Activated CD8-positive, alpha-beta T cell treated with anti-CD3 and anti-CD28 coated beads, Interleukin-2, amount 10 ng/mL, durations not matched to agents 7 days and 5 days (primary cell): Measurements from ENCODE around the gene RAB7A. TPM values are rescaled to one million over a fixed set of nuclear protein-coding genes. Genes with fewer than 3 reads are reported as not detected.

ENCODE experiments used
- ATAC-seq: fragments of 150-1000 bp; cut with Tn5 transposase; one replicate; pipeline ENCODE4 v1.10.0; 2021; ENCODE audit warnings: moderate library complexity
- CTCF ChIA-PET: fragments of 350-600 bp; sonication (Branson Sonifier 250); formaldehyde crosslinking; loops from one replicate; lab custom pipeline; 2021; ENCODE audit warnings: antibody characterized with exemption; lab: Charles Lee
- POLR2A ChIA-PET: fragments of 350-600 bp; sonication (Branson Sonifier 250); formaldehyde crosslinking; loops from one replicate; lab custom pipeline; 2021; ENCODE audit warnings: antibody characterized with exemption; lab: Charles Lee
- DNase-seq: peaks from one replicate; pipeline ENCODE4 v3.0.0-alpha.2; 2020
- H3K27ac Mint-ChIP-seq: one replicate; pipeline ENCODE4 v1.8.0; 2021; ENCODE audit warnings: mild to moderate bottlenecking, mixed read lengths
- H3K27me3 Mint-ChIP-seq: one replicate; pipeline ENCODE4 v1.8.0; 2021; ENCODE audit warnings: low read depth, mixed read lengths
- H3K36me3 Mint-ChIP-seq: one replicate; pipeline ENCODE4 v1.8.0; 2021; ENCODE audit warnings: low read depth, mixed read lengths
- H3K4me1 Mint-ChIP-seq: one replicate; pipeline ENCODE4 v1.8.0; 2021; ENCODE audit warnings: low read depth, mixed read lengths
- H3K4me3 Mint-ChIP-seq: one replicate; pipeline ENCODE4 v1.8.0; 2021; ENCODE audit warnings: mild to moderate bottlenecking, mixed read lengths
- H3K9me3 Mint-ChIP-seq: one replicate; pipeline ENCODE4 v1.8.0; 2022; ENCODE audit warnings: mixed read lengths; ENCODE audit not compliant: insufficient read depth
- total RNA-seq, 2 experiments: library from RNA; stranded (reverse); gene quantifications; one replicate each; pipeline ENCODE4 v1.2.3, GENCODE V29; 2021

Gene RAB7A
- 100 to 1,000 TPM; 256 to 269 TPM for total RNA-seq

- POLR2A ChIA-PET: interaction anchor here (1.0 to 3.9 kb wide), 8 partner anchors 9 to 62 kb away, joined by 3 to 19 read pairs (median 4); no protein-coding TSS in a partner anchor
- H3K4me1 Mint-ChIP-seq: peaks cover 49% of the 10 kb centered on the region
- H3K27me3 Mint-ChIP-seq: peaks cover 6% of the 10 kb centered on the region
- H3K4me3 Mint-ChIP-seq: peak within 1 kb of the TSS; percentile 86
- CTCF ChIA-PET: interaction anchor here (0.9 to 5.2 kb wide), 9 partner anchors 9 to 120 kb away, joined by 3 to 47 read pairs (median 4); no protein-coding TSS in a partner anchor
- H3K27ac Mint-ChIP-seq: peak within 1 kb of the TSS; percentile 91
- ATAC-seq: peak; percentile 95
- no peaks in the 10 kb centered on the region for H3K9me3 Mint-ChIP-seq
- H3K36me3 Mint-ChIP-seq: peaks cover 26% of the 10 kb centered on the region
- DNase-seq: peak; percentile 98
Observed at GRCh38 chr3:128726023-128727016, at the start of gene RAB7A. Gene RAB7A (plus strand): TSS chr3:128726183. CDS start chr3:128795368, 69,185 bp downstream.

GRCh38 chr3:128679338-128679737, 46.6 kb upstream of the RAB7A start:
- DNase-seq: no peak
- ChIA-PET POLR2A (interaction anchor here (0.7 to 3.3 kb wide), 5 partner anchors 10 to 167 kb away, joined by 3 to 19 read pairs (median 13); partner anchors contain the start of genes RAB7A and RPN1), CTCF (interaction anchor here (0.6 to 4.3 kb wide), 7 partner anchors 62 to 167 kb away, joined by 3 to 256 read pairs (median 11); no protein-coding TSS in a partner anchor)
- Mint-ChIP-seq H3K4me1 (peaks cover 43% of the 10 kb centered on the region), H3K4me3 (no peak overlapping the region), H3K27ac (no peak overlapping the region), H3K36me3 (peaks cover 1% of the 10 kb centered on the region), H3K9me3 (no peaks in the 10 kb centered on the region), H3K27me3 (peaks cover 8% of the 10 kb centered on the region)
- no peak for ATAC-seq

GRCh38 chr3:128680603-128681368, 45.2 kb upstream of the RAB7A start:
- POLR2A ChIA-PET: interaction anchor here (0.6 to 3.3 kb wide), 26 partner anchors 12 to 440 kb away, joined by 3 to 35 read pairs (median 4); partner anchors contain the start of genes RAB7A and RPN1
- peaks cover 39% of the 10 kb centered on the region for H3K4me1 Mint-ChIP-seq
- DNase-seq (peak; percentile 98), ATAC-seq (peak; percentile 98)
- peaks cover 8% of the 10 kb centered on the region for H3K27me3 Mint-ChIP-seq
- peak overlapping the region; percentile 99 for H3K27ac Mint-ChIP-seq
- peak overlapping the region; percentile 90 for H3K4me3 Mint-ChIP-seq
- H3K36me3 Mint-ChIP-seq: no peaks in the 10 kb centered on the region
- CTCF ChIA-PET: interaction anchor here (0.6 to 4.3 kb wide), 68 partner anchors 10 to 572 kb away, joined by 3 to 256 read pairs (median 6); partner anchors contain the start of genes ACAD9 and RAB7A
- no peaks in the 10 kb centered on the region for H3K9me3 Mint-ChIP-seq

- Mint-ChIP-seq H3K9me3 (no peaks in the 10 kb centered on the region), H3K27me3 (peaks cover 8% of the 10 kb centered on the region), H3K4me1 (peaks cover 36% of the 10 kb centered on the region), H3K27ac (peak overlapping the region; percentile 99), H3K36me3 (no peaks in the 10 kb centered on the region), H3K4me3 (peak overlapping the region; percentile 90)
- ChIA-PET POLR2A (interaction anchor here (0.6 to 3.3 kb wide), 15 partner anchors 16 to 197 kb away, joined by 3 to 35 read pairs (median 4); partner anchors contain the start of genes RAB7A and RPN1), CTCF (interaction anchor here (0.6 to 4.3 kb wide), 56 partner anchors 9 to 336 kb away, joined by 3 to 256 read pairs (median 6); partner anchors contain the start of genes ACAD9 and RAB7A)
- DNase-seq (no peak), ATAC-seq (no peak)
Observed at GRCh38 chr3:128681369-128681829, 44.6 kb upstream of the RAB7A start.

GRCh38 chr3:128683957-128684356, 42.0 kb upstream of the RAB7A start:
- H3K27me3 Mint-ChIP-seq: peaks cover 2% of the 10 kb centered on the region
- H3K36me3 Mint-ChIP-seq: no peaks in the 10 kb centered on the region
- DNase-seq (no peak), ATAC-seq (no peak)
- peaks cover 36% of the 10 kb centered on the region for H3K4me1 Mint-ChIP-seq
- H3K27ac Mint-ChIP-seq: peak overlapping the region; percentile 66
- POLR2A ChIA-PET: no interaction called here
- CTCF ChIA-PET: interaction anchor here (0.9 to 2.5 kb wide), 3 partner anchors 66 to 162 kb away, joined by 3 to 8 read pairs (median 6); no protein-coding TSS in a partner anchor
- no peak overlapping the region for H3K4me3 Mint-ChIP-seq
- no peaks in the 10 kb centered on the region for H3K9me3 Mint-ChIP-seq

GRCh38 chr3:128684986-128685726, 40.8 kb upstream of the RAB7A start:
- no peaks in the 10 kb centered on the region for H3K27me3 Mint-ChIP-seq
- H3K9me3 Mint-ChIP-seq: no peaks in the 10 kb centered on the region
- no peak overlapping the region for H3K27ac Mint-ChIP-seq
- H3K36me3 Mint-ChIP-seq: no peaks in the 10 kb centered on the region
- DNase-seq (no peak), ATAC-seq (no peak)
- peaks cover 31% of the 10 kb centered on the region for H3K4me1 Mint-ChIP-seq
- H3K4me3 Mint-ChIP-seq: no peak overlapping the region
- POLR2A ChIA-PET: interaction anchor here (0.9 kb wide), 1 partner anchor 190 kb away, joined by 3 read pairs; no protein-coding TSS in a partner anchor
- CTCF ChIA-PET: interaction anchor here (0.9 to 2.5 kb wide), 3 partner anchors 111 to 161 kb away, joined by 3 to 8 read pairs (median 6); no protein-coding TSS in a partner anchor

- ATAC-seq (no peak), DNase-seq (no peak)
- CTCF ChIA-PET: no interaction called here
- H3K27ac Mint-ChIP-seq: no peak overlapping the region
- H3K27me3 Mint-ChIP-seq: no peaks in the 10 kb centered on the region
- H3K36me3 Mint-ChIP-seq: no peaks in the 10 kb centered on the region
- POLR2A ChIA-PET: no interaction called here
- no peak overlapping the region for H3K4me3 Mint-ChIP-seq
- H3K4me1 Mint-ChIP-seq: peaks cover 20% of the 10 kb centered on the region
- H3K9me3 Mint-ChIP-seq: no peaks in the 10 kb centered on the region
Observed at GRCh38 chr3:128686465-128686864, 39.5 kb upstream of the RAB7A start.

GRCh38 chr3:128689060-128689459, 36.9 kb upstream of the RAB7A start:
- DNase-seq (no peak), ATAC-seq (no peak)
- Mint-ChIP-seq H3K27ac (no peak overlapping the region), H3K36me3 (no peaks in the 10 kb centered on the region), H3K4me1 (peaks cover 8% of the 10 kb centered on the region), H3K9me3 (no peaks in the 10 kb centered on the region), H3K27me3 (peaks cover 7% of the 10 kb centered on the region), H3K4me3 (no peak overlapping the region)
- ChIA-PET CTCF (interaction anchor here (3.4 to 3.6 kb wide), 2 partner anchors 8 to 107 kb away, joined by 14 to 30 read pairs; no protein-coding TSS in a partner anchor), POLR2A (interaction anchor here (0.5 kb wide), 1 partner anchor 180 kb away, joined by 6 read pairs; no protein-coding TSS in a partner anchor)

- Mint-ChIP-seq H3K4me3 (no peak overlapping the region), H3K36me3 (no peaks in the 10 kb centered on the region), H3K27ac (no peak overlapping the region), H3K4me1 (peaks cover 6% of the 10 kb centered on the region), H3K27me3 (peaks cover 7% of the 10 kb centered on the region), H3K9me3 (no peaks in the 10 kb centered on the region)
- ATAC-seq (no peak), DNase-seq (no peak)
- POLR2A ChIA-PET: no interaction called here
- CTCF ChIA-PET: interaction anchor here (1.2 kb wide), 1 partner anchor 13 kb away, joined by 13 read pairs; no protein-coding TSS in a partner anchor
Observed at GRCh38 chr3:128693696-128694095, 32.3 kb upstream of the RAB7A start.

- Mint-ChIP-seq H3K27me3 (peaks cover 12% of the 10 kb centered on the region), H3K27ac (no peak overlapping the region), H3K9me3 (no peaks in the 10 kb centered on the region), H3K4me3 (no peak overlapping the region), H3K4me1 (peaks cover 8% of the 10 kb centered on the region), H3K36me3 (no peaks in the 10 kb centered on the region)
- DNase-seq: no peak
- ChIA-PET CTCF (interaction anchor here (0.8 to 1.6 kb wide), 3 partner anchors 16 to 98 kb away, joined by 3 to 7 read pairs (median 4); no protein-coding TSS in a partner anchor), POLR2A (interaction anchor here (1.9 kb wide), 1 partner anchor 16 kb away, joined by 5 read pairs; no protein-coding TSS in a partner anchor)
- ATAC-seq: no peak
Observed at GRCh38 chr3:128697341-128697740, 28.6 kb upstream of the RAB7A start.
